ENCODE measurements around the gene ALG14.

GRCh38 chr1:95122151-95122697 lies 49.5 kb upstream of the ALG14 start:
- no peak for TF ChIP-seq POLR2A (IDR thresholded peaks at IDR 0.05)
- TF ChIP-seq CTCF (IDR thresholded peaks at IDR 0.05): no peak
